ENCODE results near the gene METTL26. TPM values are rescaled to one million over a fixed set of nuclear protein-coding genes. Genes with fewer than 3 reads are reported as not detected.
A peak's percentile ranks its signal among the peaks of the same experiment; 100 is the strongest.

METTL26 gene
- total RNA-seq, 1 experiment from 2014 or later, result 115 TPM

DNA sequence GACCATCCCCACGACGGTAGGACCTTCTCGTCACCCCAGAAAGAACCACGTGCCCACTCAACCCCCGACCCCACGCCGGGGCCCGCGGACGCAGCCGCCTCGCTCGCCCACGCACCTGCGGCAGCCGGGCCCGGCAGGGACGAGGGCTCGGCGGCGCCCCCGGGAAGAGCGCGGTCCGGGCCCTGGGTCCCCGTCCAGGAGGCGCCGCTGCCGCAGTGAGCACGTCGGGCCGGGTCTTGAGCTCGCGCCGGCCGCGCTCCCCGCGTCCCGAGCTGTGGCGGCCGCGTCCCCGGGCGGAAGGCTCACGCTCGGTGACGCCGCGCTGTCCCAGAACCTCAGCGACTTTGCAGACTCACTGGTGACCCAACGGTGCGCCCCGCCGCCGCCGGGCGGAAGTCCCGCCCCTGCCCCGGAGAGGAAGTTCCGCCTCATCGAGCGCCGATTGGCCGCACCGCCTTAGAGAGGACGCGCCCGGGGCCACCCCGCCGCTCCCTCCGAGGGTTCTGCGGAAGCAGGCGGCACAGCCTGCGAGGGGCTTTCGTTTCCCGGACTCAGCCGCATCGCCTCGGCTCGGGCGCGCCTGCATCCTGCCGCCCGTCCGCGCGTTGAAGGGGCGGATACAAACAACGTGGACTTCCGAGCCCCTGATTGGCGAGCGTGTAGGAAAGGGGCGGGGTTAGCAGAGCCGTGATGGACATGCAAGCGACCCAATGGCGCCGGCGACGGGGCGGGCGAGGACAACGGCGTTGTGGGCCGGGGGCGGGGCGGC is 47.0 kb downstream of the METTL26 start (continued):
- TF ChIP-seq, protein P1, sequence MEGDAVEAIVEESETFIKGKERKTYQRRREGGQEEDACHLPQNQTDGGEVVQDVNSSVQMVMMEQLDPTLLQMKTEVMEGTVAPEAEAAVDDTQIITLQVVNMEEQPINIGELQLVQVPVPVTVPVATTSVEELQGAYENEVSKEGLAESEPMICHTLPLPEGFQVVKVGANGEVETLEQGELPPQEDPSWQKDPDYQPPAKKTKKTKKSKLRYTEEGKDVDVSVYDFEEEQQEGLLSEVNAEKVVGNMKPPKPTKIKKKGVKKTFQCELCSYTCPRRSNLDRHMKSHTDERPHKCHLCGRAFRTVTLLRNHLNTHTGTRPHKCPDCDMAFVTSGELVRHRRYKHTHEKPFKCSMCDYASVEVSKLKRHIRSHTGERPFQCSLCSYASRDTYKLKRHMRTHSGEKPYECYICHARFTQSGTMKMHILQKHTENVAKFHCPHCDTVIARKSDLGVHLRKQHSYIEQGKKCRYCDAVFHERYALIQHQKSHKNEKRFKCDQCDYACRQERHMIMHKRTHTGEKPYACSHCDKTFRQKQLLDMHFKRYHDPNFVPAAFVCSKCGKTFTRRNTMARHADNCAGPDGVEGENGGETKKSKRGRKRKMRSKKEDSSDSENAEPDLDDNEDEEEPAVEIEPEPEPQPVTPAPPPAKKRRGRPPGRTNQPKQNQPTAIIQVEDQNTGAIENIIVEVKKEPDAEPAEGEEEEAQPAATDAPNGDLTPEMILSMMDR (IDR thresholded peaks at IDR 0.05), result no peak
- TF ChIP-seq, protein P2, sequence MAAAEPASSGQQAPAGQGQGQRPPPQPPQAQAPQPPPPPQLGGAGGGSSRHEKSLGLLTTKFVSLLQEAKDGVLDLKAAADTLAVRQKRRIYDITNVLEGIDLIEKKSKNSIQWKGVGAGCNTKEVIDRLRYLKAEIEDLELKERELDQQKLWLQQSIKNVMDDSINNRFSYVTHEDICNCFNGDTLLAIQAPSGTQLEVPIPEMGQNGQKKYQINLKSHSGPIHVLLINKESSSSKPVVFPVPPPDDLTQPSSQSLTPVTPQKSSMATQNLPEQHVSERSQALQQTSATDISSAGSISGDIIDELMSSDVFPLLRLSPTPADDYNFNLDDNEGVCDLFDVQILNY (CRISPR knock-in tag; IDR thresholded peaks at IDR 0.05), result peak; percentile 70; the same call in 1 of the 2 replicates
- TF ChIP-seq OVOL2 (CRISPR knock-in tag; IDR thresholded peaks at IDR 0.05; ENCODE audit: borderline replicate concordance), result no peak
- no peak for TF ChIP-seq ZNF232 (CRISPR knock-in tag; IDR thresholded peaks at IDR 0.05)
- TF ChIP-seq, protein P3, sequence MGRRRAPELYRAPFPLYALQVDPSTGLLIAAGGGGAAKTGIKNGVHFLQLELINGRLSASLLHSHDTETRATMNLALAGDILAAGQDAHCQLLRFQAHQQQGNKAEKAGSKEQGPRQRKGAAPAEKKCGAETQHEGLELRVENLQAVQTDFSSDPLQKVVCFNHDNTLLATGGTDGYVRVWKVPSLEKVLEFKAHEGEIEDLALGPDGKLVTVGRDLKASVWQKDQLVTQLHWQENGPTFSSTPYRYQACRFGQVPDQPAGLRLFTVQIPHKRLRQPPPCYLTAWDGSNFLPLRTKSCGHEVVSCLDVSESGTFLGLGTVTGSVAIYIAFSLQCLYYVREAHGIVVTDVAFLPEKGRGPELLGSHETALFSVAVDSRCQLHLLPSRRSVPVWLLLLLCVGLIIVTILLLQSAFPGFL (CRISPR knock-in tag; IDR thresholded peaks at IDR 0.05; ENCODE audit: borderline replicate concordance), result no peak
- TF ChIP-seq, protein P4, sequence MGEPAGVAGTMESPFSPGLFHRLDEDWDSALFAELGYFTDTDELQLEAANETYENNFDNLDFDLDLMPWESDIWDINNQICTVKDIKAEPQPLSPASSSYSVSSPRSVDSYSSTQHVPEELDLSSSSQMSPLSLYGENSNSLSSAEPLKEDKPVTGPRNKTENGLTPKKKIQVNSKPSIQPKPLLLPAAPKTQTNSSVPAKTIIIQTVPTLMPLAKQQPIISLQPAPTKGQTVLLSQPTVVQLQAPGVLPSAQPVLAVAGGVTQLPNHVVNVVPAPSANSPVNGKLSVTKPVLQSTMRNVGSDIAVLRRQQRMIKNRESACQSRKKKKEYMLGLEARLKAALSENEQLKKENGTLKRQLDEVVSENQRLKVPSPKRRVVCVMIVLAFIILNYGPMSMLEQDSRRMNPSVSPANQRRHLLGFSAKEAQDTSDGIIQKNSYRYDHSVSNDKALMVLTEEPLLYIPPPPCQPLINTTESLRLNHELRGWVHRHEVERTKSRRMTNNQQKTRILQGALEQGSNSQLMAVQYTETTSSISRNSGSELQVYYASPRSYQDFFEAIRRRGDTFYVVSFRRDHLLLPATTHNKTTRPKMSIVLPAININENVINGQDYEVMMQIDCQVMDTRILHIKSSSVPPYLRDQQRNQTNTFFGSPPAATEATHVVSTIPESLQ (CRISPR knock-in tag; IDR thresholded peaks at IDR 0.05), result no peak
- TF ChIP-seq, protein P5, sequence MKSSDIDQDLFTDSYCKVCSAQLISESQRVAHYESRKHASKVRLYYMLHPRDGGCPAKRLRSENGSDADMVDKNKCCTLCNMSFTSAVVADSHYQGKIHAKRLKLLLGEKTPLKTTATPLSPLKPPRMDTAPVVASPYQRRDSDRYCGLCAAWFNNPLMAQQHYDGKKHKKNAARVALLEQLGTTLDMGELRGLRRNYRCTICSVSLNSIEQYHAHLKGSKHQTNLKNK (CRISPR knock-in tag; IDR thresholded peaks at IDR 0.05), result no peak
- TF ChIP-seq, protein P6, sequence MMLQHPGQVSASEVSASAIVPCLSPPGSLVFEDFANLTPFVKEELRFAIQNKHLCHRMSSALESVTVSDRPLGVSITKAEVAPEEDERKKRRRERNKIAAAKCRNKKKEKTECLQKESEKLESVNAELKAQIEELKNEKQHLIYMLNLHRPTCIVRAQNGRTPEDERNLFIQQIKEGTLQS (CRISPR knock-in tag; conservative IDR thresholded peaks at IDR 0.05), result no peak
- TF ChIP-seq ZNF423 (CRISPR knock-in tag; IDR thresholded peaks at IDR 0.05), result no peak
- TF ChIP-seq, protein P7, sequence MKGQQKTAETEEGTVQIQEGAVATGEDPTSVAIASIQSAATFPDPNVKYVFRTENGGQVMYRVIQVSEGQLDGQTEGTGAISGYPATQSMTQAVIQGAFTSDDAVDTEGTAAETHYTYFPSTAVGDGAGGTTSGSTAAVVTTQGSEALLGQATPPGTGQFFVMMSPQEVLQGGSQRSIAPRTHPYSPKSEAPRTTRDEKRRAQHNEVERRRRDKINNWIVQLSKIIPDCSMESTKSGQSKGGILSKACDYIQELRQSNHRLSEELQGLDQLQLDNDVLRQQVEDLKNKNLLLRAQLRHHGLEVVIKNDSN (CRISPR knock-in tag; IDR thresholded peaks at IDR 0.05), result no peak
- TF ChIP-seq, protein P8, sequence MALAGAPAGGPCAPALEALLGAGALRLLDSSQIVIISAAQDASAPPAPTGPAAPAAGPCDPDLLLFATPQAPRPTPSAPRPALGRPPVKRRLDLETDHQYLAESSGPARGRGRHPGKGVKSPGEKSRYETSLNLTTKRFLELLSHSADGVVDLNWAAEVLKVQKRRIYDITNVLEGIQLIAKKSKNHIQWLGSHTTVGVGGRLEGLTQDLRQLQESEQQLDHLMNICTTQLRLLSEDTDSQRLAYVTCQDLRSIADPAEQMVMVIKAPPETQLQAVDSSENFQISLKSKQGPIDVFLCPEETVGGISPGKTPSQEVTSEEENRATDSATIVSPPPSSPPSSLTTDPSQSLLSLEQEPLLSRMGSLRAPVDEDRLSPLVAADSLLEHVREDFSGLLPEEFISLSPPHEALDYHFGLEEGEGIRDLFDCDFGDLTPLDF (CRISPR knock-in tag; IDR thresholded peaks at IDR 0.05), result no peak
- TF ChIP-seq NFATC4 (CRISPR knock-in tag; IDR thresholded peaks at IDR 0.05), result no peak
- TF ChIP-seq, protein P9, sequence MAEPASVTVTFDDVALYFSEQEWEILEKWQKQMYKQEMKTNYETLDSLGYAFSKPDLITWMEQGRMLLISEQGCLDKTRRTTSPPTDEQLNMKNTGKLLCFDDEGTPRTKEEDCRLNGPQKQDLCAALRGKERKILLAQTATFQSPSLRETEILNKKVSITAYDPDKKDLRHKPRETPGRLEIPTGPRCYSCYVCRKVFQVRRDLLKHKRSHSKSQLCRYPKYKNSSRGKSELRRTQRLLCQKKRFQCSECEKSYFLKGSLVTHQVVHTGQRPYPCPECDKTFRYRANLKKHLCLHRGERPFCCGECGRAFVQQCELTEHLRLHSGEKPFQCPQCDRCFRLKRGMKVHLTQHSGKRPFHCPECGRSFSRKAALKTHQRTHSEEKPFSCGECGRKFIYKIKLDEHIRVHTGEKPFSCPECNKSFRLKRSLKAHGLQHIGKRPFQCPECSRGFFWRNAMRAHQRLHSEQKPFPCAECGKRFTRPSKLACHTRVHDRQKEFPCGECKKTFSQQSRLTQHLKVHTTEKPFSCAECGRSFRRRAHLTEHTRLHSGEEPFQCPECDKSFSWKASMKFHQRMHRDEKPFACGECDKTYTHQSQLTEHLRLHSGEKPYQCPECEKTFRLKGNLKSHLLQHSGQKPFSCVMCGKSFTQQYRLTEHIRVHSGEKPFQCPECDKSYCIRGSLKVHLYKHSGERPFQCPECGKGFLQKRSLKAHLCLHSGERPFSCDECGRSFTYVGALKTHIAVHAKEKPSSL (CRISPR knock-in tag; conservative IDR thresholded peaks at IDR 0.05), result no peak
- no peak for TF ChIP-seq MYBL2 (CRISPR knock-in tag; IDR thresholded peaks at IDR 0.05)
- TF ChIP-seq NFE2L1 (CRISPR knock-in tag; IDR thresholded peaks at IDR 0.05), result 0 out of 2 replicates have a peak, but pooled peaks have one; percentile 27
- TF ChIP-seq TP53 (CRISPR knock-in tag; IDR thresholded peaks at IDR 0.05), result no peak
- TF ChIP-seq, protein P10, sequence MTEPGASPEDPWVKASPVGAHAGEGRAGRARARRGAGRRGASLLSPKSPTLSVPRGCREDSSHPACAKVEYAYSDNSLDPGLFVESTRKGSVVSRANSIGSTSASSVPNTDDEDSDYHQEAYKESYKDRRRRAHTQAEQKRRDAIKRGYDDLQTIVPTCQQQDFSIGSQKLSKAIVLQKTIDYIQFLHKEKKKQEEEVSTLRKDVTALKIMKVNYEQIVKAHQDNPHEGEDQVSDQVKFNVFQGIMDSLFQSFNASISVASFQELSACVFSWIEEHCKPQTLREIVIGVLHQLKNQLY (CRISPR knock-in tag; IDR thresholded peaks at IDR 0.05), result no peak
- no peak for TF ChIP-seq ZNF121 (CRISPR knock-in tag; IDR thresholded peaks at IDR 0.05)
- no peak for TF ChIP-seq FOXJ3 (CRISPR knock-in tag; IDR thresholded peaks at IDR 0.05; ENCODE audit: borderline replicate concordance)
- no peak for TF ChIP-seq RELA (CRISPR knock-in tag; IDR thresholded peaks at IDR 0.05; ENCODE audit: borderline replicate concordance)
- TF ChIP-seq NFYB (CRISPR knock-in tag; conservative IDR thresholded peaks at IDR 0.05; ENCODE audit: low read depth), result peak; percentile 60
- TF ChIP-seq, protein P11, sequence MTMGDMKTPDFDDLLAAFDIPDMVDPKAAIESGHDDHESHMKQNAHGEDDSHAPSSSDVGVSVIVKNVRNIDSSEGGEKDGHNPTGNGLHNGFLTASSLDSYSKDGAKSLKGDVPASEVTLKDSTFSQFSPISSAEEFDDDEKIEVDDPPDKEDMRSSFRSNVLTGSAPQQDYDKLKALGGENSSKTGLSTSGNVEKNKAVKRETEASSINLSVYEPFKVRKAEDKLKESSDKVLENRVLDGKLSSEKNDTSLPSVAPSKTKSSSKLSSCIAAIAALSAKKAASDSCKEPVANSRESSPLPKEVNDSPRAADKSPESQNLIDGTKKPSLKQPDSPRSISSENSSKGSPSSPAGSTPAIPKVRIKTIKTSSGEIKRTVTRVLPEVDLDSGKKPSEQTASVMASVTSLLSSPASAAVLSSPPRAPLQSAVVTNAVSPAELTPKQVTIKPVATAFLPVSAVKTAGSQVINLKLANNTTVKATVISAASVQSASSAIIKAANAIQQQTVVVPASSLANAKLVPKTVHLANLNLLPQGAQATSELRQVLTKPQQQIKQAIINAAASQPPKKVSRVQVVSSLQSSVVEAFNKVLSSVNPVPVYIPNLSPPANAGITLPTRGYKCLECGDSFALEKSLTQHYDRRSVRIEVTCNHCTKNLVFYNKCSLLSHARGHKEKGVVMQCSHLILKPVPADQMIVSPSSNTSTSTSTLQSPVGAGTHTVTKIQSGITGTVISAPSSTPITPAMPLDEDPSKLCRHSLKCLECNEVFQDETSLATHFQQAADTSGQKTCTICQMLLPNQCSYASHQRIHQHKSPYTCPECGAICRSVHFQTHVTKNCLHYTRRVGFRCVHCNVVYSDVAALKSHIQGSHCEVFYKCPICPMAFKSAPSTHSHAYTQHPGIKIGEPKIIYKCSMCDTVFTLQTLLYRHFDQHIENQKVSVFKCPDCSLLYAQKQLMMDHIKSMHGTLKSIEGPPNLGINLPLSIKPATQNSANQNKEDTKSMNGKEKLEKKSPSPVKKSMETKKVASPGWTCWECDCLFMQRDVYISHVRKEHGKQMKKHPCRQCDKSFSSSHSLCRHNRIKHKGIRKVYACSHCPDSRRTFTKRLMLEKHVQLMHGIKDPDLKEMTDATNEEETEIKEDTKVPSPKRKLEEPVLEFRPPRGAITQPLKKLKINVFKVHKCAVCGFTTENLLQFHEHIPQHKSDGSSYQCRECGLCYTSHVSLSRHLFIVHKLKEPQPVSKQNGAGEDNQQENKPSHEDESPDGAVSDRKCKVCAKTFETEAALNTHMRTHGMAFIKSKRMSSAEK (CRISPR knock-in tag; IDR thresholded peaks at IDR 0.05; ENCODE audit: borderline replicate concordance), result no peak

Data from WTC11 (cell line).